SH-SY5Y (cell line): ENCODE measurements around the gene SAMD4A.
A peak's percentile ranks its signal among the peaks of the same experiment; 100 is the strongest.

Experiments
- GATA2 ChIP-seq: IDR thresholded peaks from 2 replicates; pipeline ENCODE4 v1.6.1; 2011; ENCODE audit warnings: mild to moderate bottlenecking, low read depth, low read length
- GATA3 ChIP-seq: IDR thresholded peaks from 2 replicates; pipeline ENCODE4 v1.6.1; 2011; ENCODE audit warnings: low read depth, mild to moderate bottlenecking, low read length, moderate library complexity

The SAMD4A gene

GRCh38 chr14:54808326-54809161 is 241.6 kb downstream of the SAMD4A start:
- TF ChIP-seq GATA3 (peak; percentile 91), GATA2 (peak; percentile 97)

GRCh38 chr14:54809767-54810166 is 242.8 kb downstream of the SAMD4A start:
- TF ChIP-seq GATA2 (no peak), GATA3 (no peak)

GRCh38 chr14:54812617-54813016 is 245.7 kb downstream of the SAMD4A start:
- TF ChIP-seq GATA2 (no peak), GATA3 (no peak)

GRCh38 chr14:54813081-54813480 is 246.2 kb downstream of the SAMD4A start:
- TF ChIP-seq GATA3 (no peak), GATA2 (no peak)

GRCh38 chr14:54814076-54814475 is 247.1 kb downstream of the SAMD4A start:
- no peak for TF ChIP-seq GATA2
- no peak for TF ChIP-seq GATA3

- TF ChIP-seq GATA2 = no peak
- no peak for TF ChIP-seq GATA3
Observed at GRCh38 chr14:54815016-54815415, 248.1 kb downstream of the SAMD4A start.

GRCh38 chr14:54815515-54815914 is 248.6 kb downstream of the SAMD4A start:
- TF ChIP-seq GATA3 = no peak
- no peak for TF ChIP-seq GATA2

- TF ChIP-seq GATA2 (peak; percentile 89), GATA3 (peak; percentile 92)
Observed at GRCh38 chr14:54816450-54816849, 249.5 kb downstream of the SAMD4A start.

GRCh38 chr14:54817506-54817905 is 250.6 kb downstream of the SAMD4A start:
- TF ChIP-seq GATA2 (no peak), GATA3 (no peak)

- TF ChIP-seq GATA3 (peak; percentile 91), GATA2 (peak; percentile 97)
Observed at GRCh38 chr14:54818201-54819133, 251.5 kb downstream of the SAMD4A start.

- TF ChIP-seq GATA3 (no peak), GATA2 (no peak)
Observed at GRCh38 chr14:54822685-54823084, 255.8 kb downstream of the SAMD4A start.

- no peak for TF ChIP-seq GATA3
- no peak for TF ChIP-seq GATA2
Observed at GRCh38 chr14:54823757-54824549, 257.0 kb downstream of the SAMD4A start.

GRCh38 chr14:54828037-54828436 is 261.1 kb downstream of the SAMD4A start:
- no peak for TF ChIP-seq GATA2
- no peak for TF ChIP-seq GATA3

GRCh38 chr14:54829486-54830224 is 262.7 kb downstream of the SAMD4A start:
- TF ChIP-seq GATA3 = no peak
- TF ChIP-seq GATA2 = no peak
